NCI-H2029 treated with DMSO at 0.1 percent for 48 hours (cell line): Measurements from ENCODE around the gene NSMCE3.
"Not testable (repeated sequence)": the region's sequence is repeated elsewhere in the genome, so short reads cannot be mapped to it uniquely, and the experiment has no call there.

ENCODE experiments used
- DNase-seq: peaks from one replicate; lab custom pipeline; 2025; lab: John Stamatoyannopoulos, UW

Gene NSMCE3

GRCh38 chr15:29270169-29270955, 740 bp upstream of the NSMCE3 start:
- DNase-seq, result no peak

GRCh38 chr15:29268706-29269484, 727 bp downstream of the NSMCE3 start:
- DNase-seq, result no peak

GRCh38 chr15:29266052-29266582, 3.5 kb downstream of the NSMCE3 start:
- DNase-seq, result no peak

- DNase-seq, result no peak
These were observed 6.3 kb downstream of the NSMCE3 start for GRCh38 chr15:29263289-29263688.

- DNase-seq, result no peak
These were observed 6.9 kb downstream of the NSMCE3 start for GRCh38 chr15:29262738-29263137.

- DNase-seq, result no peak
These were observed 8.7 kb downstream of the NSMCE3 start for GRCh38 chr15:29260896-29261295.

- no peak for DNase-seq
These were observed 10.4 kb downstream of the NSMCE3 start for GRCh38 chr15:29259233-29259632.

GRCh38 chr15:29252234-29252633, 17.4 kb downstream of the NSMCE3 start:
- no peak for DNase-seq

GRCh38 chr15:29244544-29244943, 25.1 kb downstream of the NSMCE3 start:
- DNase-seq, result no peak

- no peak for DNase-seq
These were observed 25.5 kb downstream of the NSMCE3 start for GRCh38 chr15:29244123-29244522.

- no peak for DNase-seq
These were observed 27.0 kb downstream of the NSMCE3 start for GRCh38 chr15:29242456-29243242.

- no peak for DNase-seq
These were observed 28.4 kb downstream of the NSMCE3 start for GRCh38 chr15:29241207-29241606.

- no peak for DNase-seq
These were observed 30.2 kb downstream of the NSMCE3 start for GRCh38 chr15:29239395-29239794.

GRCh38 chr15:29233566-29233965, 36.1 kb downstream of the NSMCE3 start:
- no peak for DNase-seq

GRCh38 chr15:29226436-29227208, 43.0 kb downstream of the NSMCE3 start:
- no peak for DNase-seq

- no peak for DNase-seq
These were observed 43.9 kb downstream of the NSMCE3 start for GRCh38 chr15:29225534-29226234.

GRCh38 chr15:29224987-29225363, 44.6 kb downstream of the NSMCE3 start:
- DNase-seq, result not testable (repeated sequence)

- not testable (repeated sequence) for DNase-seq
These were observed 45.2 kb downstream of the NSMCE3 start for GRCh38 chr15:29224235-29224986.

GRCh38 chr15:29223640-29224039, 46.0 kb downstream of the NSMCE3 start:
- no peak for DNase-seq
